HEK293T (cell line): ENCODE measurements around the gene EPN1.
A peak's percentile ranks its signal among the peaks of the same experiment; 100 is the strongest.

Source experiments
- CTCF ChIA-PET: fragments of 350-600 bp; formaldehyde crosslinking; extraction: SDS; loops from one replicate; lab custom pipeline; 2021; ENCODE audit warnings: antibody characterized with exemption, inconsistent platforms; lab: Yijun Ruan, JAX
- POLR2A ChIA-PET: fragments of 350-600 bp; formaldehyde crosslinking; extraction: SDS; loops from one replicate; lab custom pipeline; 2020; ENCODE audit warnings: antibody characterized with exemption, inconsistent platforms; lab: Yijun Ruan, JAX
- DNase-seq: peaks from one replicate; pipeline ENCODE4 v3.0.0; 2012; ENCODE audit warnings: mixed read lengths; ENCODE audit errors: extremely low spot score
- ARNT ChIP-seq: fragments of 450-650 bp; IDR thresholded peaks from 2 replicates; pipeline ENCODE4 v1.6.1; 2017; ENCODE audit warnings: mild to moderate bottlenecking
- BHLHE40 ChIP-seq: fragments of 450-650 bp; IDR thresholded peaks from 2 replicates; pipeline ENCODE4 v1.6.1; 2016; ENCODE audit warnings: mild to moderate bottlenecking, moderate library complexity, borderline replicate concordance
- CTBP1 ChIP-seq: fragments of 450-650 bp; IDR thresholded peaks from 2 replicates; pipeline ENCODE4 v1.6.1; 2016; ENCODE audit warnings: borderline replicate concordance
- ELF4 ChIP-seq: fragments of 450-650 bp; IDR thresholded peaks from 2 replicates; pipeline ENCODE4 v1.6.1; 2017; ENCODE audit warnings: antibody characterized with exemption
- FOXA1 ChIP-seq: fragments of 450-650 bp; IDR thresholded peaks from 2 replicates; pipeline ENCODE4 v1.6.1; 2016; ENCODE audit warnings: mild to moderate bottlenecking
- FOXK2 ChIP-seq: fragments of 450-650 bp; IDR thresholded peaks from 2 replicates; pipeline ENCODE4 v1.6.1; 2016; ENCODE audit warnings: mild to moderate bottlenecking
- FOXM1 ChIP-seq: fragments of 450-650 bp; IDR thresholded peaks from 2 replicates; pipeline ENCODE4 v1.6.1; 2017; ENCODE audit warnings: mild to moderate bottlenecking, borderline replicate concordance
- HDGF ChIP-seq: fragments of 450-650 bp; IDR thresholded peaks from 2 replicates; pipeline ENCODE4 v1.6.1; 2017; ENCODE audit warnings: antibody characterized with exemption, borderline replicate concordance
- L3MBTL2 ChIP-seq: fragments of 450-650 bp; conservative IDR thresholded peaks from 2 replicates; pipeline ENCODE4 v1.6.1; 2016; ENCODE audit warnings: mild to moderate bottlenecking
- LEF1 ChIP-seq: fragments of 450-650 bp; IDR thresholded peaks from 2 replicates; pipeline ENCODE4 v1.6.1; 2017; ENCODE audit warnings: mild to moderate bottlenecking, borderline replicate concordance
- NFRKB ChIP-seq: fragments of 450-650 bp; IDR thresholded peaks from 2 replicates; pipeline ENCODE4 v1.6.1; 2016; ENCODE audit warnings: mild to moderate bottlenecking, moderate library complexity
- SP1 ChIP-seq: fragments of 450-650 bp; IDR thresholded peaks from 2 replicates; pipeline ENCODE4 v1.6.1; 2017
- SUZ12 ChIP-seq: fragments of 450-650 bp; IDR thresholded peaks from 2 replicates; pipeline ENCODE4 v1.6.1; 2016; ENCODE audit warnings: mild to moderate bottlenecking
- TARDBP ChIP-seq: fragments of 450-650 bp; IDR thresholded peaks from 2 replicates; pipeline ENCODE4 v1.6.1; 2016
- ZNF384 ChIP-seq: fragments of 450-650 bp; IDR thresholded peaks from 2 replicates; pipeline ENCODE4 v1.6.1; 2016
- TF ChIP-seq, protein P1 (sequence below): fragments of 450-650 bp; IDR thresholded peaks from 2 replicates; pipeline ENCODE4 v1.6.1; 2016

The EPN1 gene

DNA sequence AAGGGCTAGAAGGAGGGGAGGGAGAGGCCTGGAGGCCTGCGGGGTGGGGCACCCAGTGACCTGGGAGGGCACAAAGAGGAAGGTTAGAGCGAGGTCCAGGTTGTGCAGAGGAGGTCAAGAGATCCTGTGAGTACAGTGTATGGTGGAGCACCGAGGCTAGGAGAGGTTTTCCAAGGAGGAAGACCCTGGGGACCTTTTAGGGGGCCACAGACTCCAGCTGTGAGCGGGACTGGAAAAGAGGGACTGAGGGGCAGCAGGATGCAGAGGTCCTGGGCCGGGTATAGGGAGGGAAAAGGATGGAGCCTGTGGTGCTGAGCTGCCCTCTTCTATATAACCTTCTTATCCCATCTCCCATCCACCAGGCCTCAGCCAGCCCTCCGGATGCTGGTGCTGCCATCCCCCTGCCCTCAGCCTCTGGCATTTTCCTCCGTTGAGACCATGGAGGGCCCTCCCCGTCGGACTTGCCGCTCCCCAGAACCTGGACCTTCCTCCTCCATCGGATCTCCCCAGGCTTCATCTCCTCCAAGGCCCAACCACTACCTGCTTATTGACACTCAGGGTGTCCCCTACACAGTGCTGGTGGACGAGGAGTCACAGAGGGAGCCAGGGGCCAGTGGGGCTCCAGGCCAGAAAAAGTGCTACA, 30.7 kb upstream of the EPN1 start:
- CTCF ChIA-PET, result no interaction called here
- TF ChIP-seq CTBP1 (no peak), SP1 (no peak), BHLHE40 (no peak), L3MBTL2 (no peak), ARNT (no peak), FOXA1 (no peak), FOXM1 (no peak), NFRKB (no peak), FOXK2 (no peak), SUZ12 (no peak), ELF4 (no peak), HDGF (no peak), ZNF384 (no peak), LEF1 (no peak)
- TF ChIP-seq, protein P1, sequence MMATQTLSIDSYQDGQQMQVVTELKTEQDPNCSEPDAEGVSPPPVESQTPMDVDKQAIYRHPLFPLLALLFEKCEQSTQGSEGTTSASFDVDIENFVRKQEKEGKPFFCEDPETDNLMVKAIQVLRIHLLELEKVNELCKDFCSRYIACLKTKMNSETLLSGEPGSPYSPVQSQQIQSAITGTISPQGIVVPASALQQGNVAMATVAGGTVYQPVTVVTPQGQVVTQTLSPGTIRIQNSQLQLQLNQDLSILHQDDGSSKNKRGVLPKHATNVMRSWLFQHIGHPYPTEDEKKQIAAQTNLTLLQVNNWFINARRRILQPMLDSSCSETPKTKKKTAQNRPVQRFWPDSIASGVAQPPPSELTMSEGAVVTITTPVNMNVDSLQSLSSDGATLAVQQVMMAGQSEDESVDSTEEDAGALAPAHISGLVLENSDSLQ, result no peak
- POLR2A ChIA-PET, result interaction anchor here (0.7 kb wide), 1 partner anchor 8 kb away, joined by 3 read pairs; no protein-coding TSS in a partner anchor
- no peak for DNase-seq

GRCh38 chr19:55644842-55645511, 30.0 kb upstream of the EPN1 start:
- CTCF ChIA-PET, result no interaction called here
- DNase-seq, result no peak
- TF ChIP-seq FOXK2 (no peak), ARNT (no peak), LEF1 (no peak), ELF4 (no peak), HDGF (no peak)
- POLR2A ChIA-PET, result interaction anchor here (0.7 to 1.8 kb wide), 2 partner anchors 8 to 10 kb away, joined by 3 to 6 read pairs; partner anchors contain the start of gene U2AF2

DNA sequence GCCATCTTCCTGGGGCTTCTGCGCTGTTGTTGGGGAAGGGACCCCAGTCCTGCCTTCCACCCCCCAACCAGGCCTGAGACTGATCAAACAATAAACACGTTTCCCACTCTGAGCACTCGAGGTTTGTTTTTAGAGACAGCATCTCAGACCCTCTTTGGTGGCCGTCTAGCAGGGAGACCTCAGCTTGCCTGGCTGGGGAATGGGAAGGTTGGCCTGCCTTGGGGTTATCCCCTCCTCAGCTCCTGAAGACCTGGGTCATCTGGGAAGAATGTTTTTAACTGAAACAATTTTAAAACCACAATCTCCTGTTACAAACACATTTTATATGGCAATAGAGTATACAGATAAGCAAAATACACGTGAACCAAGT, 29.5 kb upstream of the EPN1 start:
- ChIA-PET CTCF (no interaction called here), POLR2A (interaction anchor here (1.6 to 1.8 kb wide), 2 partner anchors 9 to 11 kb away, joined by 4 to 6 read pairs; partner anchors contain the start of gene U2AF2)
- DNase-seq, result no peak
- no peak for TF ChIP-seq TARDBP
- no peak for TF ChIP-seq LEF1
- TF ChIP-seq SUZ12, result no peak
- TF ChIP-seq ELF4, result no peak
- no peak for TF ChIP-seq NFRKB
- TF ChIP-seq CTBP1, result no peak
- TF ChIP-seq HDGF, result no peak
- TF ChIP-seq ZNF384, result no peak

GRCh38 chr19:55646889-55647731, 27.9 kb upstream of the EPN1 start:
- ChIA-PET CTCF (interaction anchor here (0.9 to 1.5 kb wide), 2 partner anchors 14 to 24 kb away, joined by 4 to 12 read pairs; no protein-coding TSS in a partner anchor), POLR2A (interaction anchor here (0.8 to 1.6 kb wide), 8 partner anchors 10 to 66 kb away, joined by 3 to 6 read pairs (median 4); partner anchors contain the start of genes FIZ1 and ZNF579)
- no peak for TF ChIP-seq ELF4
- no peak for TF ChIP-seq NFRKB
- TF ChIP-seq FOXM1, result no peak
- no peak for TF ChIP-seq ARNT
- TF ChIP-seq TARDBP, result no peak
- TF ChIP-seq, protein P1, result no peak
- no peak for TF ChIP-seq SP1
- no peak for TF ChIP-seq L3MBTL2
- TF ChIP-seq FOXK2, result no peak
- TF ChIP-seq ZNF384, result no peak
- TF ChIP-seq FOXA1, result no peak
- TF ChIP-seq HDGF, result no peak
- no peak for TF ChIP-seq CTBP1
- TF ChIP-seq SUZ12, result no peak
- TF ChIP-seq BHLHE40, result no peak
- DNase-seq, result no peak

DNA sequence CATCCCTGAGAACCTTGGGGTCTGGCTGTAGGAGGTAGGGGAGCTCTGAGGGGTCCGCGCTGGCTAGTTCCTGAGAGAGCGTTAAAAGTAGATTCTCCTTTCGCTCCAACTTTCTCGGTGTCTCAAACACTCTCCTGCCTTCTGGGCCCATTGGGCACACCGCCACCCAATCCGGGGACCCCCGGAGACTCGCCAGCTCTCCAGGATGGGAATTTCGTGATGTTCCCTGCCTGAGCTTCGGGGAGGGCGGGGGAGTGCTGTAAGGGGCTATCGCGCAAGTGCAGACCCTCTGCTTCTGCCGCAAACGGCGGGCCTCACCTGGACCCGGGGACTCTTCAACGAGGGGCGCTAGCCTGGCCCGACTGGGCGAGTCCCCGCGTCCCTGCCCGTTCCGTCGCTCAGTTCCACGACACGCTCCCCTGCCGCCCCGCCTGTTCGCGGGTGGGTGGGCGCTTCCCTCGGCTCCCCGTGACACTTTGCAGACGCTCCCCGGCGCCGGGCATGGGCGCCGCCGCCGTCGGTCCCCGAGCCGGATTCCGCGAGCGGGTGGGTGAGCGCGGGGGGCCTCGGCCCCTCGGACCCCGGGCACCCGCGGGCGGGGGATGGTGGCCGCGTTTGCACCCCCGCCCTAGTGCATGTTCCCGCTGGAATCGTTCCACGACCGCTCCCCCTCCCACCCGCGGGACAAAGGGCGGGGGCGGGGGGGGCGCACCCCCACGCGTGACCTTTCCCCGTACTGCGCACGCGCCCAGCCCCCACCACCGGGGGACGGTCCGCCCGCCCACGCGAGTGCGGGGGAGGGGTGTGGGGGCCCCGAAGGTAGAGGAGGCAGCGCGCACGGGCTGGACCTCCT, 27.1 kb upstream of the EPN1 start, which contains the start of gene CCDC106:
CCDC106 (plus strand) TSS at position 481 of the 853 bp plus-strand sequence. CDS start 835 bp downstream, outside the sequence.
- CTCF ChIA-PET, result interaction anchor here (0.9 to 1.5 kb wide), 2 partner anchors 15 to 24 kb away, joined by 4 to 12 read pairs; no protein-coding TSS in a partner anchor
- TF ChIP-seq FOXM1 (peak; percentile 80), ELF4 (no peak), TARDBP (peak; percentile 99), LEF1 (peak; percentile 75)
- DNase-seq, result peak; percentile 68
- POLR2A ChIA-PET, result interaction anchor here (0.6 to 1.4 kb wide), 6 partner anchors 9 to 67 kb away, joined by 3 to 6 read pairs (median 4); partner anchors contain the start of genes FIZ1 and ZNF579
